Thyroid gland (tissue), 4 donors: Measurements from ENCODE around the gene GPC5.

Experiments
- CTCF ChIP-seq, 6 experiments: fragments of 200-600 bp in 3 of 6; fragments of 450-650 bp in 3 of 6; sonication (generic) in 3 of 6; IDR thresholded peaks; one replicate each; pipeline ENCODE4 v1.5.1; 2016 to 2019; ENCODE audit warnings: antibody characterized with exemption in 6 of 6, mild to moderate bottlenecking in 2 of 6, inconsistent platforms in 1 of 6, moderate library complexity in 1 of 6
- POLR2A ChIP-seq, 2 donors: fragments of 450-650 bp; IDR thresholded peaks; one replicate each; pipeline ENCODE4 v1.6.1; 2017; ENCODE audit warnings: antibody characterized with exemption in 2 of 2, mild to moderate bottlenecking in 2 of 2, moderate library complexity in 1 of 2

- TF ChIP-seq CTCF (IDR thresholded peaks at IDR 0.05) (no peak), POLR2A (IDR thresholded peaks at IDR 0.05) (no peak)
Measured at GRCh38 chr13:92802776-92803175, 1404.4 kb downstream of the GPC5 start.
